ENCODE measurements around the gene YTHDF1.

Gene YTHDF1

DNA sequence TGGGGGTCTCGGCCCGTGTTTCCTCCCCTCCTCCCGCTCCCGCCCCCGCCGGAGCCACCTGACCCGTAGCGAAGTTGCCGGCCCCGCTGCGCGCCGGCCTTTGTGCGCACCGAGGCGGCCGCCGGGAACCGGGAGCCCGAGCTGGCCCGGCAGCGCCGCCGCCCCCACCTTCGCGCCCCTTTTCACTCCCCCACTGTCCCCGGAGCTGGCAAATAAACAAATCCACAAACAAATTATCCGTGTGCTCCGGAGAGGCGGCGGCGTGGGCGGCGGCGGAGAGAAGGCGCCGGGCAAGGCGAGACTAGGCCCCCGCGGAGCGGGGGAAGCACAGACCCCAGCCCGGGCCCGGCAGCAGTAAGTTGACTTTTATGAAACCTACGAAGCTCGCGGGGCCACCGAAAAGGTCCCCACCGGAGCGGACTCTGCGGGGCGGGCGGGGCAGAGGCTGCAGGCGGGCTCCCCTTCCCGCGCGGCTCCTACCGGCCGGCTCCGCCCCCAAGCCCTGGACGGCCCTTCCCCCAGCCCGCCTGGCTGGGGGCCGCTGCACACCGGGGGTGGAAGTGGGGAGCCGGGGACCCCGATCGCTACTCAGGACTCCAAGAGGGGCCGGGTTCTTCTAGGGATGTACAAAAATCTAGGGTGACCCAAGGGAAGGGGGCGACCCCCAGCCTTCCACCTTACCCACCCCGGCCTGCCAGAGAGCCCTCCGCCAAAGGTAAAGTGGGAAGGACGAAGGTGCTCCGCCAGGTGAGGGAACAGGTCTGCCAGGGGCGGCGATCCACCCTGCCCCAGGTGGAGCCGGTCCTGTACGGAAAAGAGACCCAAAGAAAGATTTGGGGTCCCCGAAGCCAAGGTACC lies 40.7 kb downstream of the YTHDF1 start:
- H3K4me1 ChIP-seq: no peaks in the 10 kb centered on the region
- H3K27ac ChIP-seq: no peak overlapping the region
- H2AFZ ChIP-seq: no peak overlapping the region
- no peaks in the 10 kb centered on the region for H3K36me3 ChIP-seq (ENCODE audit: control insufficient read depth, insufficient read depth, low read length)
- H3K4me3 ChIP-seq (ENCODE audit: low read depth, low read length): no peak overlapping the region
- no peaks in the 10 kb centered on the region for H3K9me3 ChIP-seq (ENCODE audit: control insufficient read depth, low read length)
- no peak overlapping the region for H3K9ac ChIP-seq
- no peaks in the 10 kb centered on the region for H3K79me2 ChIP-seq
- H3K27me3 ChIP-seq (ENCODE audit: control insufficient read depth, insufficient read depth, low read length): peaks cover 37% of the 10 kb centered on the region
- TF ChIP-seq, protein P1, sequence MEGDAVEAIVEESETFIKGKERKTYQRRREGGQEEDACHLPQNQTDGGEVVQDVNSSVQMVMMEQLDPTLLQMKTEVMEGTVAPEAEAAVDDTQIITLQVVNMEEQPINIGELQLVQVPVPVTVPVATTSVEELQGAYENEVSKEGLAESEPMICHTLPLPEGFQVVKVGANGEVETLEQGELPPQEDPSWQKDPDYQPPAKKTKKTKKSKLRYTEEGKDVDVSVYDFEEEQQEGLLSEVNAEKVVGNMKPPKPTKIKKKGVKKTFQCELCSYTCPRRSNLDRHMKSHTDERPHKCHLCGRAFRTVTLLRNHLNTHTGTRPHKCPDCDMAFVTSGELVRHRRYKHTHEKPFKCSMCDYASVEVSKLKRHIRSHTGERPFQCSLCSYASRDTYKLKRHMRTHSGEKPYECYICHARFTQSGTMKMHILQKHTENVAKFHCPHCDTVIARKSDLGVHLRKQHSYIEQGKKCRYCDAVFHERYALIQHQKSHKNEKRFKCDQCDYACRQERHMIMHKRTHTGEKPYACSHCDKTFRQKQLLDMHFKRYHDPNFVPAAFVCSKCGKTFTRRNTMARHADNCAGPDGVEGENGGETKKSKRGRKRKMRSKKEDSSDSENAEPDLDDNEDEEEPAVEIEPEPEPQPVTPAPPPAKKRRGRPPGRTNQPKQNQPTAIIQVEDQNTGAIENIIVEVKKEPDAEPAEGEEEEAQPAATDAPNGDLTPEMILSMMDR (IDR thresholded peaks at IDR 0.05): no peak
- no peak overlapping the region for H3K4me2 ChIP-seq (ENCODE audit: low read length)

DNA sequence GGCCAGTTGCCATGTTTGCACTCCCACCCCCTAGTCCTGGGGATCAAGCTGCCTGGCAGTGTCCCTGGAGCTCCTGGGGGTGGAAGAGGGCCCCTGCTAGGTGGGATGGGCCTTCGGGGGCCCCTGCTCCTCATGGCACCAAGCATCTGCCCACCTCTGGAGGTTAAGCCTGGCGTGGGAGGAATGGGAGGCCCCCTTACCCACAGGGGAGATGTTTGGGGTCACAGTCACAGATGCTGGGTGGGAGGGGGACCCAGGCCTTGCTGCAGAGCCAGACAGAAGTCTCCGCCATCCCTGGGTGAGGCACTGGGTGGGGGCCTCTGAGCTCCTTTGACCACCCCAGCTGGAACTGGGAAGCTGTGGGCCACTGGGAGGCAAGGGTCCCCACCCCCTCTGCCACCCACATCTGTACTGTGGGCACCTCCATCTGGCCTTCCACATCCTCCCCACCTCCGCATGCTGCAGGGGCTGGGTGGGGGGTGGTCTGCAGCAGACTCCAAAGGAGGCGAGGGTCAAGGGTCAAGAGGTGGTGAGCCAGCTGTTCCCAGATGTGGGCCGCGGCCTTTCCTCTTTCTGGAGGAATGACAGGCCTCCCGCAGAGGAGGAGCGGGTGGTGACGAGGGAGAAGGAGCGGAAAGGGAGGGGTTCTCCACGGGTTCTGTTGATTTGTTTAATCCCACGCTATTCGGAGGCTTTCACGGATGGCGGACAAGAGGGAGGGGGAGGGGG lies 41.5 kb downstream of the YTHDF1 start:
- Histone ChIP-seq H2AFZ (no peak overlapping the region), H3K9me3 (ENCODE audit: control insufficient read depth, low read length) (no peaks in the 10 kb centered on the region), H3K27me3 (ENCODE audit: control insufficient read depth, insufficient read depth, low read length) (peaks cover 37% of the 10 kb centered on the region), H3K79me2 (no peaks in the 10 kb centered on the region), H3K4me3 (ENCODE audit: low read depth, low read length) (no peak overlapping the region), H3K9ac (no peak overlapping the region), H3K27ac (no peak overlapping the region), H3K36me3 (ENCODE audit: control insufficient read depth, insufficient read depth, low read length) (no peaks in the 10 kb centered on the region), H3K4me2 (ENCODE audit: low read length) (no peak overlapping the region), H3K4me1 (no peaks in the 10 kb centered on the region)
- TF ChIP-seq, protein P1 (IDR thresholded peaks at IDR 0.05): no peak

DNA sequence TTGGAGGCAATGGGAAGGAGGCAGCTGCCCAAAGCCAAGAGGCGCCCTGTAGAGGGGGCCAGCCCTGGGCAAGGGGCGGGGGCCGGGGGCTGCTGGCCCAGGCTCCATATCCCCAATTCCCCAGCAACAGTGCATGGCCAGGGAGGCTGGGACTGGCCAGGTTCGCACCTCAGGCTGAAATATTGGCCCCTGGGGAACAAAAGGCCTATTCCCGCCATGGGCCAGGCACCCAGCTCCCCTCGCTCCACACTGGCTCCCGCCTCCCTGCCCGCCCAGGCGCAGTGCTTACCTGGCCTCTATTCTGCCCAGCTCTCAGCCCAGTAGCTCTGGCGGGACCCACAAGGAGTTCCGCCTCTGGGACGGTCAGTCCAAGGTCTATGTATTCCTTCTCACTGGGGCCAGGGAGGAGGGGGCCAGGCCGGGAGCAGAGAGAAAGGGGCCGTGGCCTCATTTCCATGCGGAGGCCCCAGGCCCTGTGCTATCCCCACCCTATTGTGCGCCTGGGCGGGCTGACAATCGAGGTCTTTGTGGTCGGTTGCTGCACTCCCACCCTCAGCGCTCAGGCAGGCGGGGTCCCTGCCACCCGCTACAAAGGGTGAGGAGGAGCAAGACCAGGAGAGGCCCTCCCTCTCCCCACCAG lies 42.3 kb downstream of the YTHDF1 start:
- Histone ChIP-seq H3K4me2 (ENCODE audit: low read length) (no peak overlapping the region), H3K27me3 (ENCODE audit: control insufficient read depth, insufficient read depth, low read length) (peaks cover 37% of the 10 kb centered on the region), H3K9me3 (ENCODE audit: control insufficient read depth, low read length) (no peaks in the 10 kb centered on the region), H3K27ac (no peak overlapping the region), H3K9ac (no peak overlapping the region), H3K4me3 (ENCODE audit: low read depth, low read length) (no peak overlapping the region), H3K36me3 (ENCODE audit: control insufficient read depth, insufficient read depth, low read length) (no peaks in the 10 kb centered on the region), H2AFZ (no peak overlapping the region), H3K79me2 (no peaks in the 10 kb centered on the region), H3K4me1 (no peaks in the 10 kb centered on the region)
- TF ChIP-seq, protein P1 (IDR thresholded peaks at IDR 0.05): no peak

DNA sequence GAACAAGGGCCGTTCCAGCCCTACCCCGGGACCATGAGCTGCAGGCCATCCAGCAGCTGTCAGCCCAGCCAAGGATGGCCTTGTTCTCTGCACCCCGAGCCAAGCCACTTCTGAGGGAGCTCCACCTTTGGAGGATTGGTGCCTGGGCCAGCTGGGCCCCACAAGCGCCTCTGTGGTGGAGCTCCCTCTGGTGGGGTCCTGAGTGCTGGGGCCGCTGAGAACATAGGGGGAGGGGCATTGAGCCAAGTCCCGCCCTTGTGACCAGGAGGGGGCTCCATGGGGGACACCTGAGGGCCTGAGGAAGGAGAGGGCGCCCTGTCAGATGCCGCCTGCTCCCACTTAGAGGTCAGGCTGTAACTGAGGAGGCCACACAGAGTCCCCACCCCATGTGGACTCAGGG lies 43.2 kb downstream of the YTHDF1 start:
- H3K36me3 ChIP-seq (ENCODE audit: control insufficient read depth, insufficient read depth, low read length): no peaks in the 10 kb centered on the region
- H3K9me3 ChIP-seq (ENCODE audit: control insufficient read depth, low read length): no peaks in the 10 kb centered on the region
- H2AFZ ChIP-seq: no peak overlapping the region
- H3K4me1 ChIP-seq: no peaks in the 10 kb centered on the region
- peaks cover 32% of the 10 kb centered on the region for H3K27me3 ChIP-seq (ENCODE audit: control insufficient read depth, insufficient read depth, low read length)
- H3K79me2 ChIP-seq: no peaks in the 10 kb centered on the region
- no peak overlapping the region for H3K27ac ChIP-seq
- TF ChIP-seq, protein P1 (IDR thresholded peaks at IDR 0.05): no peak
- H3K9ac ChIP-seq: no peak overlapping the region
- no peak overlapping the region for H3K4me2 ChIP-seq (ENCODE audit: low read length)
- H3K4me3 ChIP-seq (ENCODE audit: low read depth, low read length): no peak overlapping the region
